GM18873 (cell line): ENCODE data around the gene RPS19.

ENCODE experiments used
- ATAC-seq: cut with Tn5 transposase; IDR thresholded peaks from one replicate; pipeline ENCODE4 v1.9.1; 2021; ENCODE audit warnings: mild to moderate bottlenecking, moderate library complexity, moderate number of reproducible peaks; ENCODE audit not compliant: unreplicated experiment, low FRiP score

RPS19 gene

DNA sequence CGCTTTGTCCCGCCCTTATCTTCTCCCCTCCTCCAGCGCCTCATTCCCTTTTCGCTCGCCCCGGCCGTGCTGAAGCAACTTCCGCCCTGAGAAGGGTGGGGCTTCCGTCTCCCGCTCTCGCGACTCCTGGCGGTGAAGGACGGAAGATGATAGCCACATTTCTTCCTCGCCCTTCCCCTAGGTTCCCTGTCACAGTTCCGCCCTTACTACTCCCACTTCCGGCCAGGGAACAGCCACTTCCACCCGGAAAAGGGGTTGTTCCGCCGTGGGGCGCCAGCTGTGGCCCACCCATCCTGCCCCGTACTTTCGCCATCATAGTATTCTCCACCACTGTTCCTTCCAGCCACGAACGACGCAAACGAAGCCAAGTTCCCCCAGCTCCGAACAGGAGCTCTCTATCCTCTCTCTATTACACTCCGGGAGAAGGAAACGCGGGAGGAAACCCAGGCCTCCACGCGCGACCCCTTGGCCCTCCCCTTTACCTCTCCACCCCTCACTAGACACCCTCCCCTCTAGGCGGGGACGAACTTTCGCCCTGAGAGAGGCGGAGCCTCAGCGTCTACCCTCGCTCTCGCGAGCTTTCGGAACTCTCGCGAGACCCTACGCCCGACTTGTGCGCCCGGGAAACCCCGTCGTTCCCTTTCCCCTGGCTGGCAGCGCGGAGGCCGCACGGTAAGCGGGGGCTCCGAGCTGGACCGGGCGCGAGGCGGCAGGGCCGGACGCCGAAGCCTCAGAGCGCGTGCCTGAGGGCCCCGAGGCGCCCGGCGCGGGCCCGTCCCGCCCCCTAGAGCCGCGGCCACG is at the start of gene RPS19:
Gene RPS19, plus strand, starts transcription at position 638 of the 801 bp plus-strand sequence. CDS start 520 bp downstream, outside the sequence.
- peak; percentile 71 for ATAC-seq

DNA sequence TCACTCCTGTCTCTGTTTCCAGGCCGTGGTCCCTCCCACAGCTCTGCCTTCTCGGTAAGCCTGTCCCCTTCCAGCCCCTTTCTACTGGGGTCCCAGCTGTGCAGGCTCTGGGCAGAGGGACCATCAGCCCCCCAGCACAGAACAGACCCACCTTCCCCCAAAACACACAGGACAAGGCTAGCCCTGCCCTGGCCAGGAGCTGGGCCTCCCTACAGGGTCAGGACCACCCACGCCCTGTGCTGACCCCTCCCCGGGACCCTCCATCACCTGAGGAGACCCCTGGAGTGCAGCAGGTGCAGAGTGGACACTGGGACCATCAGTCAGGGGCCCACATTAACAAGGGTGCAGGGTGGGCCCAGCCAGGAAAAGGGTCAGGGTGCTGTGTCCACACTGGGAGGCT is 49.8 kb upstream of the RPS19 start:
- no peak for ATAC-seq

GRCh38 chr19:41811036-41811435 is 49.0 kb upstream of the RPS19 start:
- ATAC-seq: no peak

DNA sequence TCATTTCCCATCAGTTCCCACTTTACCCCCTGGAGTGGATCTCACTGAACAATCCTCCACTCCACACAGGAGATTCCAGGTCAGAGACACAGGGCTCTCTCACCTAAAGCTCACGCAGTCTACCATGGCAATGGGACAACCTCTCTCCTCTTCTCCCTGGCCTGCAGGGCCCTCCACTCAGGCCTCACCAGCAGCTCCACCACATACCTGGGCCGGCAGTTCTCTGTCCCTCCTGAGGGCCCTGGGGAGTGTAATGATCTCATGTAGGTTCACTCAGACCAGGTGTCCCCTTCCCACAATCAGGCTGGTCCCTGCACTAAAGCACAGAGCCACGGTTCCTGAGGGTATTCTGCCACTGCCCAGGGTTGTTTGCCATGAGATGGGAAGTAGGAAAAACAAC is 48.1 kb upstream of the RPS19 start:
- no peak for ATAC-seq

- no peak for ATAC-seq
Observed at GRCh38 chr19:41813911-41814310, 46.1 kb upstream of the RPS19 start.

GRCh38 chr19:41815301-41815700 is 44.8 kb upstream of the RPS19 start:
- ATAC-seq: no peak

- ATAC-seq: no peak
Observed at GRCh38 chr19:41816761-41817160, 43.3 kb upstream of the RPS19 start.

DNA sequence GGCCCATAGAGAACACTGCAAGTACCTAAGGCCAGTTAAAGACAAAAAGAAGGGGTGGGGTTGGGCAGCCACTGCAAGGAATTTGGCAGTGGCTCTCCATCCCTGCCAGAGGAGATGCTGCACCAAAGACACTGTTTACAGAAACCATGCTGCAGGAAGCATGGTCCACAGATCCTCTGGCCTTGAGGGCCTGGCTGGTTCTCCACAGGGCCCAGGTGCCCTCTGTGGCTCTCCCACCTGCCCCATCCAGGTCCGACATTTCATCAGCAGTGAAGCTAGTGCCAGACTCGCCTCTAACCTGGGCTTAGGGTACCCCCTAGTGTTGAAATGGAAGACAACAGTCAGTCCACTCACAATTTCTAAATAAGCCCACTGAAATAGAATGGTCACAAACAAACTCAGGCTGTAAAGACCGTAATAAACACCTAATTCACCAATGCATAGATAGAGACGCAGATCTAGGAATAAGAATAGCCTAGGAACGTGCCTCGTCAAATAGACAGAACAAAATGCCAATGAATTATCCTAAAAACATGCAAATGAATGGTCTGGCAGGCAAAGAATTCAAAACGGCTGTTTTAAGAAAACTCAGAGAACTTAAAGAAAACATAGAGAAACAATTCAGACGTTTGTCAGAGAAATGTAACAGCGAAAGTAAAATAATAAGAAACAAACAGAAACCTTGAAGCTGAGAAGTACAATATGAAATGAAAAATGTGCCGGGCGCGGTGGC is 38.9 kb upstream of the RPS19 start:
- no peak for ATAC-seq

GRCh38 chr19:41837981-41838708 is 21.9 kb upstream of the RPS19 start:
- ATAC-seq: no peak

DNA sequence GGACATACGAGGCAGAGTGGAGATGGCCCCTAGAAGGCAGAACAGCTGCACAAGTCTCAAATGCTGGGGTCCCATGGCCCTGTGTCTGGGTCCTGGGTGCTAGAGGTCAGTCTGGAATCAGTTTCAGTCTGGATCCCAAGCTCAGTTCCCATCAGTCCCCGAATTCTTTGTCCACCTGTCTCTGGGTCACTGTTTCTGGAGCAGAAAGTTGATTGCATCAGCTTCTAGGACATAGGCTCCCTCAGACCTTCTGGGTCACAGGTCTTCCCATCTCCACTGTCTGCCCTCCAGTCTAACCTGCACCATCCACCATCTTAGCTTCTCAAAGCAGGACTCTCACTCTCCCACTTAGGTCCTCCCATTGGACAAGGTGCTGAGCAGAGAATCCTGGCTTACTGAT is 20.8 kb upstream of the RPS19 start:
- ATAC-seq: no peak

DNA sequence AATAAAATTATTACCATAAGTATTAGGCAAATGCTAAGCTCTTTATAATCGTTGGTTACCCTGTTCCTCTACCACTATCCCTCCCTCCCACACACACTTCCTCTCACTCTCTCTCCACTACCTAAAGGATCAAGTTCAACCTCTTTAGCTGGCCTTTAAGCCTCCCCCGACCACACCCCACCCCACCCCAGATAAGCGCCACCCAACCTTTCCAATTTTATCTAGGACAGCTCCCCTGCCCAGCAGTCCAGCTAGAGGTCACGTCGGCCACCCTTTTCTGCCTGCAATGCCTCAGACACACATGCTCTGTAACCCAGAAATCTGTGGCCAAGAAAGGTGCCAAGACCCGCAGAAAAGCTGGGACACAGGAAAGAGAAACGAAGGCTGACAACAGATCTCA is 16.7 kb upstream of the RPS19 start:
- no peak for ATAC-seq

DNA sequence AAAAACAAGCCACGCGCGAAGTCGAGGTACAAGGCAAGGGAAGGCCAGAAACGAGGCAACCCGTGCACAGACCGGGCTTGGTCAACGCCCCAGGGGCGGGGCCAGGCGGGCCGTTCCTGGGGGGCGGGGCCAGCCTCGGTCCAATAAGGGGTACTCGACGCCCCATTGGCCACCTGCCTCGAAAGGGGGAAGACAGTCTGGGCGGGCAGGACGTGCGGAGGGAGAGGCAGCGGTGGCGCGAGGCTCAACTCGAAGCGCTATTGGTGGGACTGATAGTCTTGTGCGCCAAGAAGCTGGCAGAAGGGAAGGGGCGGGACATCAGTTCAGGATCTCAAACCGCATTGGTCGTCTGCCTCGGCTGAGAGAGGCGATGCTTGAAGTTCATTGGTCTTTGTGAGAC is 15.5 kb upstream of the RPS19 start, which contains the start of gene LYPD4:
Gene LYPD4, minus strand, starts transcription at position 83 of the 400 bp plus-strand sequence. CDS start 5,398 bp downstream, outside the sequence.
- no peak for ATAC-seq

GRCh38 chr19:41845001-41845050 is 15.2 kb upstream of the RPS19 start, which contains the start of gene DMRTC2:
DMRTC2 (plus strand) TSS chr19:41845042; CDS start chr19:41847429, 2,387 bp downstream.
- no peak for ATAC-seq

GRCh38 chr19:41845051-41845590 is 14.9 kb upstream of the RPS19 start:
- ATAC-seq: no peak

- no peak for ATAC-seq
Observed at GRCh38 chr19:41847351-41848105, 12.5 kb upstream of the RPS19 start.

GRCh38 chr19:41848666-41849065 is 11.4 kb upstream of the RPS19 start:
- ATAC-seq: no peak

DNA sequence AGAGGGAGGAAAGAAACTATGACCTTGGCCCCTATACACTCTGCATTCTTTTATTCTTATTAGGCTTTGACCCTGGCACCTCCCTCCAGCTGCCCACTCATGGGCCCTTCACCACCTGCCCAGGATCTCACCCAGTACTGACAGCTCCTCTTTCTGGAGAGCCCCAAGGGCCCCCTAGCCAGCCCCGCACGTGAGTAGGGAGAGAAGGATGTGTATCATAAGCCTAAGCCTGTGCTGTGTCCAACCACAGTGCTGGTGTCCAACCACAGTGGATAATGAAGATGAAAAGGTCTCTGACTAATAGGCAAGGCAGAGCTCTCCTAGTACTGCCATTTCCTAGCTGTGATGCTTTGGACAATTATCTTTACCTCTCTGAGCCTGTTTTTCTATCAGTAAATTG is 11.0 kb upstream of the RPS19 start:
- ATAC-seq: no peak

GRCh38 chr19:41850381-41850780 is 9.7 kb upstream of the RPS19 start:
- ATAC-seq: no peak

GRCh38 chr19:41851456-41851855 is 8.6 kb upstream of the RPS19 start:
- no peak for ATAC-seq

- no peak for ATAC-seq
Observed at GRCh38 chr19:41853344-41853743, 6.7 kb upstream of the RPS19 start.

- no peak for ATAC-seq
Observed at GRCh38 chr19:41853768-41854167, 6.3 kb upstream of the RPS19 start.
